ENCODE data around the gene WEE2.

The WEE2 gene

DNA sequence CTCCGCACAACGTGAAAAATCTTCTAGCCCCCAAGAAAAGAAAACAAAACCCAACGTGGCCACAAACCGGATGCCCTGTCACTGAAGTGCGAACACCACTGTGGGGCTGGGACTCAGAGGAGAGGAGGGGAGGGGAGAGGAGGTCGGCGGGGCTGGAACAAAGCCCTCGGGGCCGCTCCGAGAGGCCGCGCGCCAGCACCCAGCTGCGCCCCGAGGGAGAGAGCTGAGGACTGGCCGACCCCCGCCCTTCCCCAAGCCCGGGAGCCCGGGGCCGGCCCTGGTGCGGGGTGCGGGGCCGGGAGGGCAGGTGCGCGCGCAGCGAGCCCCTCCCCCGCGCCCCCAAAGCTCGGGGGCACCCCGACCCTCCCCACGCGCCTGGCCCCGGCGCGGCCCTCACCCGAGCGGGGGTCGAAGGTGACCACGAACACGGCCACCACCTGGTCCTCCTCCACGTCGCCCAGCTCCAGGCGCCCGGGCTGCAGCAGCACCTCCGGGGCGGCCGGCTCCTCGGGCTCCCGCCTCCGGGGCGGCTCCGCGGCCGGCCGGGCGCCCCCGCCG lies 6.6 kb upstream of the WEE2 start:
- no peak for DNase-seq (ENCODE audit: low read depth, low spot score)
- Histone ChIP-seq H3K4me1 (ENCODE audit: control insufficient read depth, insufficient read depth, low read length) (peaks cover 2% of the 10 kb centered on the region; the same call in 1 of the 2 replicates), H3K36me3 (ENCODE audit: control insufficient read depth, insufficient read depth, low read length) (no peaks in the 10 kb centered on the region), H3K4me3 (ENCODE audit: low read length) (peak overlapping the region; percentile 99), H3K9me3 (ENCODE audit: control insufficient read depth, insufficient read depth, low read length) (no peaks in the 10 kb centered on the region), H3K27ac (ENCODE audit: low read length) (no peak overlapping the region), H3K27me3 (ENCODE audit: control insufficient read depth, insufficient read depth, low read length) (no peaks in the 10 kb centered on the region)
- no CpG with 5 or more reads among the region's 59 CpGs for WGBS (ENCODE audit: insufficient coverage, insufficient read length)

DNA sequence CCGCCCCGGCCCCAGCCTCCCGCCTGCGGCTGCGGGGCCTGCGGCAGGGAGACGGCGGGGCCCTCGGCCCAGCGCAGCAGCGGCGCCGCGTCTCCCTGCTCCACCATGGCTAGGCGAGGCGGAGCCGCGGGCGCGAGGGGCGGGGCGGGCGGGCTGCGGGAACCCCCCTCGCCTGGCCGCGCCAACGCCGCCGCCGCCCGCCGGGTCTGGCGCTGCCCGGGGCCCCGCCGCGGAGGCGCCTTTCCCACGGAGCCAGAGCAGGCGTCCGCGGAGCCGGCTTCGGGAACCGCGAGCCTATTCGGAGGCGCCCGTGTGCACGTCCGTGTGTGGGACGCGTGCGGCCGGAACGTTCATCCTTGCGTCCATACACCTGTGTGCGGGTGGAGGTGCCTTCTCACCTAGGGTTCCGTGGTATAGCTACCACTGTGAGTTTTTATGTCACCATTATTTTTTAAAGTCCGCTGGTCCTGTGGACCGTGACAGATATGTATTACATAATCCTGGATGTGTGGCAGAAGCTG lies 6.0 kb upstream of the WEE2 start, which contains the start of gene DENND11:
DENND11 (minus strand) TSS at position 120 of the 521 bp plus-strand sequence; CDS start at position 107, 13 bp downstream.
- H3K4me1 ChIP-seq (ENCODE audit: control insufficient read depth, insufficient read depth, low read length) = peaks cover 2% of the 10 kb centered on the region; the same call in 1 of the 2 replicates
- H3K4me3 ChIP-seq (ENCODE audit: low read length) = peak within 1 kb of the TSS; percentile 99
- no peaks in the 10 kb centered on the region for H3K9me3 ChIP-seq (ENCODE audit: control insufficient read depth, insufficient read depth, low read length)
- no CpG with 5 or more reads among the region's 62 CpGs for WGBS (ENCODE audit: insufficient coverage, insufficient read length)
- DNase-seq (ENCODE audit: low read depth, low spot score) = no peak
- H3K36me3 ChIP-seq (ENCODE audit: control insufficient read depth, insufficient read depth, low read length) = no peaks in the 10 kb centered on the region
- no peaks in the 10 kb centered on the region for H3K27me3 ChIP-seq (ENCODE audit: control insufficient read depth, insufficient read depth, low read length)
- no peak within 1 kb of the TSS for H3K27ac ChIP-seq (ENCODE audit: low read length)

DNA sequence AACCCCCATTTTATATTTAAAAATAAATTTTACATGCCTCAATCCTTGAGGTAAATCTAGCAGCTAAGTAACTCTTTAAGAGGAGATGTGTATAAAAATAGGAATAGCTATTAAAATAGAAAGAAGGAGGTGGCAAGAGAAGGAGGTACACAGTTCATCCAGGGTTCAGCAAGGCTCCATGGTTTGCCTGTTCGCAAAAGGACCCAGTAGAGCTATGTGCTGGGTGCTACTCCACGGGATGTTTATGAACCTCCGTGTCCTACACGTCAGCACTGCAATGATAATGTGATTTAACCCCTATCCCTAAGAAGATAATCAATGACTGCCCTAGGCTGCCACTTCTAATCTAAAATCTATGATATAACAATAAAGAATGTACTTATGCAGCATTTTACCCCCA lies 5.3 kb upstream of the WEE2 start:
- WGBS (ENCODE audit: insufficient coverage, insufficient read length) = no CpG with 5 or more reads among the region's 4 CpGs
- Histone ChIP-seq H3K9me3 (ENCODE audit: control insufficient read depth, insufficient read depth, low read length) (no peaks in the 10 kb centered on the region), H3K4me3 (ENCODE audit: low read length) (no peak overlapping the region), H3K27ac (ENCODE audit: low read length) (no peak overlapping the region), H3K4me1 (ENCODE audit: control insufficient read depth, insufficient read depth, low read length) (peaks cover 2% of the 10 kb centered on the region; the same call in 1 of the 2 replicates), H3K27me3 (ENCODE audit: control insufficient read depth, insufficient read depth, low read length) (no peaks in the 10 kb centered on the region), H3K36me3 (ENCODE audit: control insufficient read depth, insufficient read depth, low read length) (no peaks in the 10 kb centered on the region)
- DNase-seq (ENCODE audit: low read depth, low spot score) = no peak

DNA sequence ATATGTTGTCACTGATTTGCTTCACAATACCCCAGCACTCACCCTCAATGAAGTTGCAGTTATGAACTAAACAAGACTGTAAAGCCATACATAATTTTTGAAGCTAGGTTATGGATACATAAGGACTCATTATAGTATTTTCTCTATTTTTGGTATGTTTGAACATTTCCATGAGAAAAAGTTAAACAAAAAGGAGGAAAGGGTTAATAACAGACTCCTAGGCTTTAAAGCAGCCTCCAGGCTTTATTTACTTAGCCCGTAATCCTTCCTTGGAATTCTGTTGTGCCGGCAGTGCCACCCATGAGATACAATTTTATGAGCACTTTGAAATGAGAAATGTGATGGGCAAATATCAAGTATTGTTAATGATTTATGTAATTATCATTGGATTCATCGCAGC lies 4.0 kb upstream of the WEE2 start:
- no peak overlapping the region for H3K27ac ChIP-seq (ENCODE audit: low read length)
- no peaks in the 10 kb centered on the region for H3K4me1 ChIP-seq (ENCODE audit: control insufficient read depth, insufficient read depth, low read length)
- H3K27me3 ChIP-seq (ENCODE audit: control insufficient read depth, insufficient read depth, low read length) = no peaks in the 10 kb centered on the region
- no peaks in the 10 kb centered on the region for H3K36me3 ChIP-seq (ENCODE audit: control insufficient read depth, insufficient read depth, low read length)
- DNase-seq (ENCODE audit: low read depth, low spot score) = no peak
- no CpG with 5 or more reads among the region's 3 CpGs for WGBS (ENCODE audit: insufficient coverage, insufficient read length)
- no peak overlapping the region for H3K4me3 ChIP-seq (ENCODE audit: low read length)
- no peaks in the 10 kb centered on the region for H3K9me3 ChIP-seq (ENCODE audit: control insufficient read depth, insufficient read depth, low read length)

DNA sequence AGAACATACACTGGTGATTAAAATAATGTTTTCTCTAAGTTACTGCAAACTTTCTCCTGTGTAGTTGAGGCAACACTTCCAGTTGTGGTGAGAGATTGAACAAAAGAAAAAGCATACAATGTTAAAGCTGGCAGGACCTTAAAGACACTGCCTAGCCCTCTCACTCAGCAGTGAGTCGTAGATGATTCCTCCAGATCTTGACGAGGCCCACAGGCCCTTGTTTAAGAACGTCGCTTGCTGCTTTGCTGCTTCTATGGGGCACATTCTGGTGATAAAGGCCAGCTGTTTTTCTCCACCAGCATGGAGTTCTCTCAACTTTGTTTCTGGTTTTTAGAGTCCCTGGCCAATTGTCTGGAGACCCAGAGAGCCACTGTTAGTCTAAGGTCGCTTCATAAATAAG lies 3.4 kb upstream of the WEE2 start:
- DNase-seq (ENCODE audit: low read depth, low spot score) = no peak
- H3K4me1 ChIP-seq (ENCODE audit: control insufficient read depth, insufficient read depth, low read length) = no peaks in the 10 kb centered on the region
- H3K4me3 ChIP-seq (ENCODE audit: low read length) = no peak overlapping the region
- no CpG with 5 or more reads among the region's 5 CpGs for WGBS (ENCODE audit: insufficient coverage, insufficient read length)
- H3K27me3 ChIP-seq (ENCODE audit: control insufficient read depth, insufficient read depth, low read length) = no peaks in the 10 kb centered on the region
- H3K9me3 ChIP-seq (ENCODE audit: control insufficient read depth, insufficient read depth, low read length) = no peaks in the 10 kb centered on the region
- H3K36me3 ChIP-seq (ENCODE audit: control insufficient read depth, insufficient read depth, low read length) = no peaks in the 10 kb centered on the region
- H3K27ac ChIP-seq (ENCODE audit: low read length) = no peak overlapping the region

DNA sequence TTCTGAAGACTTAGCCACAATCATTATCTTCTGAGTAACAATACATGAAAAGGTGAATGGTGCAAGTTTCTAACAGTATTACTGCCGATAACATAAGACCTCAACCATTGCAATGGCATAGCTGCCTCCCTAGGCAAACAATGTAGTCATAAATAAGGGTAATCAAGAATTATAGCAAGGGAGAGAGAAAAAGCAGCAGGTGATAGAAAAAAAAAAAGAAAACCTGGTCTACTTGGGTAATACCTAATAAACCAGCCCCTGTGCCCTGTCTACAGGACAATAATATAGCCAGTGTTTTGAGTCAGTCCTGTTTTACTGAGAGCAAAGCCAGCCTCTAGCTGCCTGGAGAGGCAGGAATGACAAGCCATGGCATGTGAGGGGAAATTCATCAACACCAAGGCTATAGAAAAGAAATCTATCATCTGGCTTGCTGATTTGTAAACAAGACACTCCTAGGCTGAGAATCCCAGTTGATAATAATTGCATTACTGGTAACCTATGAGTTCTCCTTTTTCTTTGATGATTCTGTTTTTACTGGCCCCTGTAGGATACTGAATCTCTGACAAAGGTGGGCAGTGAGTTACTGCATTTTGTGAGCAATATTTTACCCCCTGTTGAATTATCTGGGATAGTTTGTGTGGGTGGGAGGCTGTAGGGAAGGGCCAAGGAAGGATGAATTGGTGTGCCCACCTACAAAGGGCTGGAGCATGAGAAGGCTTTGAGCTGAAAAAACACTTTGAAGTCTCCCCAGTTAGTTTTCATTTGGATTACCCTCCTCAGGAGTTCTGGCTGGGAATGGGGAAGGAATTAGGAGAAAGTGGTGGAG lies 1.7 kb upstream of the WEE2 start:
- H3K9me3 ChIP-seq (ENCODE audit: control insufficient read depth, insufficient read depth, low read length) = no peaks in the 10 kb centered on the region

DNA sequence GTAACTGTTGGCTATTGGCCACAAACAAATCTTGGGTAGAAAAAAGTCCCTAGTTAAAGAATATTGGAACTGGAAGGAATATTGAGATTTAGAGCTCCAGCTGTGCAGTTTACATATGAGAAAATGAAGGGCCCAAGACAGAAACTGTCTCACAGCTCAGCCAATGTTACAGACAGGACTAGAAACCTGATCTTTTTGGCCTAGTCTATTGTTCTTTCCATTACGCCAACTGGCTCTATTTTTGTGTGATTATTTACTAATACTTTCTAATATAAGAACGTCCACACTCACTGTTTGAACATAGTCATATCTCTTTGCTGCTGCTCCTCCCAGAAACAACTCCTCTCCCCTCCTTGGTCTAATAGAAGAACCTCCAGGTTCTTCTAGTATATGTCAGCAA lies 1.2 kb downstream of the WEE2 start:
- no peaks in the 10 kb centered on the region for H3K9me3 ChIP-seq (ENCODE audit: control insufficient read depth, insufficient read depth, low read length)
- no peak overlapping the region for H3K4me3 ChIP-seq (ENCODE audit: low read length)
- H3K27ac ChIP-seq (ENCODE audit: low read length) = no peak overlapping the region
- no CpG with 5 or more reads among the region's 2 CpGs for WGBS (ENCODE audit: insufficient coverage, insufficient read length)
- H3K4me1 ChIP-seq (ENCODE audit: control insufficient read depth, insufficient read depth, low read length) = no peaks in the 10 kb centered on the region
- H3K27me3 ChIP-seq (ENCODE audit: control insufficient read depth, insufficient read depth, low read length) = no peaks in the 10 kb centered on the region
- no peaks in the 10 kb centered on the region for H3K36me3 ChIP-seq (ENCODE audit: control insufficient read depth, insufficient read depth, low read length)
- DNase-seq (ENCODE audit: low read depth, low spot score) = no peak

More for the DNA sequence above, 1.7 kb upstream of the WEE2 start:
- Histone ChIP-seq H3K4me3 (ENCODE audit: low read length) (no peak overlapping the region), H3K27ac (ENCODE audit: low read length) (no peak overlapping the region), H3K36me3 (ENCODE audit: control insufficient read depth, insufficient read depth, low read length) (no peaks in the 10 kb centered on the region), H3K27me3 (ENCODE audit: control insufficient read depth, insufficient read depth, low read length) (no peaks in the 10 kb centered on the region), H3K4me1 (ENCODE audit: control insufficient read depth, insufficient read depth, low read length) (no peaks in the 10 kb centered on the region)
- WGBS (ENCODE audit: insufficient coverage, insufficient read length) = no CpG with 5 or more reads among the region's 1 CpG
- DNase-seq (ENCODE audit: low read depth, low spot score) = no peak

DNA sequence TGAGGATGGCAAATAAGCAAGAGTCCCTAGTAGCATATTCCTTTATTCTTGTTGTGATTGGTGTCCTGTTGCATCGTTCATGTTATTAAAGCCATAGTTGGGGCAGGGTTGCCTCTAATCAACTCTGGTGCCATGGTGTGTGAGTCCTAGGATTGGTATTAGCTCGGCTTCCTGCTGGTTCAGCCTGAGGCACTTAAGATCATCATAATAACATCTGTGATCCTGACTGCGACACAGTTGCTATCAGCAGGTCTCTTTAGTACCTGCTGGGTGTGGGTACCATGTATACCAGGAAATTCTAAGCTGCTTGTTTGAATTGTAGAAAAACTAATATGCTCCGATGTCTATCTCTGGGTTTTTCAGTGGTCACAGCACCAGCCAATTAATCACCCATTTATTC lies 1.6 kb downstream of the WEE2 start:
- Histone ChIP-seq H3K27me3 (ENCODE audit: control insufficient read depth, insufficient read depth, low read length) (no peaks in the 10 kb centered on the region), H3K9me3 (ENCODE audit: control insufficient read depth, insufficient read depth, low read length) (no peaks in the 10 kb centered on the region), H3K4me1 (ENCODE audit: control insufficient read depth, insufficient read depth, low read length) (no peaks in the 10 kb centered on the region), H3K27ac (ENCODE audit: low read length) (no peak overlapping the region), H3K4me3 (ENCODE audit: low read length) (no peak overlapping the region), H3K36me3 (ENCODE audit: control insufficient read depth, insufficient read depth, low read length) (no peaks in the 10 kb centered on the region)
- no CpG with 5 or more reads among the region's 4 CpGs for WGBS (ENCODE audit: insufficient coverage, insufficient read length)
- DNase-seq (ENCODE audit: low read depth, low spot score) = no peak

DNA sequence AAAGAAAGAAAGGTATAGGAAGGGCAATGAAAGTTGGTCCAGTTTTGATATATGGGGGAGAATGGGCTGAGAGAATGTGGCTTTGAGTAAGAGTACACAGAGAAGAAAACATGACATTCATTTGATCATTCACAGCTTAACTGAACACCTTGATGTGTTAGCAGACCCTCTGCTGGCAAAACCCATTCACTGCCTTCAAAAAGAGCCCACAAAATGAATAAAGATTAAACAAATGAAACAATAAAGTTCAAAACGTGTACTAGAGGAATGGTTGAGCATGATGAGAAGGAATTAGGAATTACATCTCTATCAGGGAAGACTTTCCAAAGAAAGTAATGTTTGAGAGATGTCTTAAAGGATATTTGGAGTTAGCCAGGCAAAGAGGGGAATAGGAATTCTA lies 2.1 kb downstream of the WEE2 start:
- Histone ChIP-seq H3K27me3 (ENCODE audit: control insufficient read depth, insufficient read depth, low read length) (no peaks in the 10 kb centered on the region), H3K4me1 (ENCODE audit: control insufficient read depth, insufficient read depth, low read length) (no peaks in the 10 kb centered on the region), H3K9me3 (ENCODE audit: control insufficient read depth, insufficient read depth, low read length) (no peaks in the 10 kb centered on the region), H3K36me3 (ENCODE audit: control insufficient read depth, insufficient read depth, low read length) (no peaks in the 10 kb centered on the region), H3K27ac (ENCODE audit: low read length) (no peak overlapping the region), H3K4me3 (ENCODE audit: low read length) (no peak overlapping the region)
- no CpG with 5 or more reads among the region's 1 CpG for WGBS (ENCODE audit: insufficient coverage, insufficient read length)
- DNase-seq (ENCODE audit: low read depth, low spot score) = no peak

DNA sequence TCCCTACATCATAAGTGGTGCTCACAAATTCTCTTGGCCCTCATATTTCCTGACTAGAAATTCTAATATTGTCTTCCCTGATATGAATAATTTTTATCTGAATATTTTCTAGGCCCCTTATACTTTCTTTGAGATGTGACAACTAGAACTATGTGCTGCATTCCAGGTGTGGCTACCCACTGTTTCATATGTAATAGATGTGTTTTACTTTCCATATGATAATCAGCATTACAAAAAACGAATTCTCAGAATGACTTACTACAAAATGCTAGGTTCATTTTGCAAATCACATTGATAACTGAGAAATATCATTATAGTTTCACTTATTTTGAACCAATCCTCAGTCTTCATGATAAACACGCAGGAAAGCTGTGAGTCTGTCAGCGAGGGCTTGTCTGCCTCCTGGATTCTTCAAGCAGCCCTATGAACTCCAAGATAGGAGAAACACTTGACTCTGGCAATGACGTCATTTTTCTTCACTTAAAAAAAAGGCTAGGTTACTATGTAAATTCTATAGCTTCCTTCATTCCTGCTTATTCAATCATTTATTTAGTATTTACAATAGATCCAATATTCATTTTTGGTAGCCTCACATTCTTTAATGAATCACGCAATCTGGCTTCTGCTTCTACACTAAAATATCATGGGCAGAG lies 4.6 kb downstream of the WEE2 start:
- Histone ChIP-seq H3K27me3 (ENCODE audit: control insufficient read depth, insufficient read depth, low read length) (no peaks in the 10 kb centered on the region), H3K27ac (ENCODE audit: low read length) (no peak overlapping the region), H3K4me1 (ENCODE audit: control insufficient read depth, insufficient read depth, low read length) (peaks cover 1% of the 10 kb centered on the region; the same call in 1 of the 2 replicates), H3K36me3 (ENCODE audit: control insufficient read depth, insufficient read depth, low read length) (no peaks in the 10 kb centered on the region), H3K9me3 (ENCODE audit: control insufficient read depth, insufficient read depth, low read length) (no peaks in the 10 kb centered on the region), H3K4me3 (ENCODE audit: low read length) (no peak overlapping the region)
- no peak for DNase-seq (ENCODE audit: low read depth, low spot score)
- no CpG with 5 or more reads among the region's 5 CpGs for WGBS (ENCODE audit: insufficient coverage, insufficient read length)
